ENCODE measurements around the gene NTM. TPM values are rescaled to one million over a fixed set of nuclear protein-coding genes. Genes with fewer than 3 reads are reported as not detected.

NTM gene
- total and polyA plus RNA-seq, 2 of the 8 experiments (the other 6 are each of a cell fraction or from before 2014, with no cell fraction given): 13.4 to 20.0 TPM

DNA sequence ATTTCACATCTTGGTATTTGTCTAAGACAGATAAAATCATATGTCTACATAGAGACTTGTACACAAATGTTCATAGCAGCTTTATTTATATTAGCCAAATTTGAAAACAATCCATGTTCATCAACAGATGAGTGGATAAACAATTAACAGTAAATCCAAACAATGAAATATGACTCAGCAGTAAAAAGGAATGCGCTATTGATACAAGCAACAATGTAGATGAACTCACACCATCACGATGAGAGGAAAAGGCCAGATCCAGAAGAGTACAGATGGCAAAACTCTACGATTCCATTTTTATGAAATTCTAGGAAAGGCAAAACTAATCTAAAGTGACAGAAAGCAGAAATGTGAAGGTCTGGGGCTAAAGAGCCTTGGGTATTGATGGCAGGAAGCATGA lies 384.3 kb downstream of the NTM start:
- ChIA-PET POLR2A (ENCODE audit: partially characterized antibody) (no interaction called here), CTCF (ENCODE audit: partially characterized antibody) (interaction anchor here (0.7 to 1.2 kb wide), 3 partner anchors 13 to 1433 kb away, joined by 3 to 5 read pairs (median 3); no protein-coding TSS in a partner anchor)
- no peak overlapping the region for H2AK5ac ChIP-seq (ENCODE audit: low read depth, low read length)
- H3K14ac ChIP-seq (ENCODE audit: insufficient read length): no peak overlapping the region
- H4K5ac ChIP-seq (ENCODE audit: insufficient read length, low read depth, low read length): no peak overlapping the region
- H3K9me3 ChIP-seq (ENCODE audit: insufficient read depth in 2 of 2, low read depth in 1 of 2, low read length in 1 of 2): no peaks in the 10 kb centered on the region
- WGBS, 2 experiments (ENCODE audit: extremely low coverage in 1 of 2, insufficient coverage in 1 of 2, insufficient read length in 1 of 2, insufficient replicate concordance in 2 of 2, low coverage in 1 of 2, low lambda C conversion rate in 2 of 2, missing lambda C conversion rate in 1 of 2): 92% methylated on average over 3 of the region's 3 CpGs; no CpG with 5 or more reads in 1 of the 2 experiments
- no peak overlapping the region for H2AFZ ChIP-seq (ENCODE audit: low read length)
- no peak overlapping the region for H3K23ac ChIP-seq (ENCODE audit: insufficient read length)
- no peak overlapping the region for H4K91ac ChIP-seq (replicated peaks; ENCODE audit: insufficient read length, low read length)
- no peak overlapping the region for H3K18ac ChIP-seq (ENCODE audit: extremely low read depth, low read length)
- no peaks in the 10 kb centered on the region for H3K27me3 ChIP-seq (replicated peaks in 1 of 4; ENCODE audit: control insufficient read depth in 3 of 4, extremely low read depth in 1 of 4, insufficient read depth in 3 of 4, low read length in 3 of 4)
- H3K4me3 ChIP-seq (ENCODE audit: extremely low read depth in 1 of 4, insufficient read depth in 2 of 4, low read depth in 3 of 4, low read length in 4 of 4): no peak overlapping the region
- H3K9ac ChIP-seq (replicated peaks in 1 of 4; ENCODE audit: extremely low read depth in 1 of 4, low read depth in 3 of 4, low read length in 3 of 4): no peak overlapping the region
- no peaks in the 10 kb centered on the region for H3K79me1 ChIP-seq (ENCODE audit: low read depth, low read length)
- no peak overlapping the region for H2BK12ac ChIP-seq (ENCODE audit: low read depth, low read length)
- H3K4ac ChIP-seq (replicated peaks; ENCODE audit: insufficient read length, low read depth, low read length): no peak overlapping the region
- no peaks in the 10 kb centered on the region for H4K20me1 ChIP-seq (replicated peaks in 1 of 2; ENCODE audit: control insufficient read depth in 1 of 2, insufficient read depth in 2 of 2, low read length in 2 of 2)
- H3K23me2 ChIP-seq (ENCODE audit: low read depth, low read length): no peaks in the 10 kb centered on the region
- DNase-seq (ENCODE audit: low read depth in 1 of 2, low spot score in 2 of 2): no peak
- H3K4me2 ChIP-seq (ENCODE audit: insufficient read depth in 1 of 2, low read depth in 2 of 2, low read length in 2 of 2): no peak overlapping the region
- no peaks in the 10 kb centered on the region for H3K4me1 ChIP-seq (replicated peaks in 1 of 4; ENCODE audit: control insufficient read depth in 3 of 4, insufficient read depth in 4 of 4, low read length in 3 of 4)
- no peaks in the 10 kb centered on the region for H3K79me2 ChIP-seq (ENCODE audit: control insufficient read depth in 1 of 2, insufficient read depth in 2 of 2, low read length in 2 of 2)
- no peak for FAIRE-seq
- no peak overlapping the region for H3K27ac ChIP-seq (ENCODE audit: low read depth, low read length)
- H2BK120ac ChIP-seq (replicated peaks; ENCODE audit: low read depth, low read length): no peak overlapping the region
- H4K8ac ChIP-seq (ENCODE audit: extremely low read depth, insufficient read depth, low read length): no peak overlapping the region
- no peak overlapping the region for H3K56ac ChIP-seq (replicated peaks; ENCODE audit: insufficient read length, low read depth, low read length)
- no peak overlapping the region for H2BK20ac ChIP-seq (ENCODE audit: low read length)
- H2BK15ac ChIP-seq (ENCODE audit: low read length): no peak overlapping the region
- no peaks in the 10 kb centered on the region for H3K36me3 ChIP-seq (ENCODE audit: control insufficient read depth in 2 of 4, insufficient read depth in 4 of 4, low read length in 3 of 4)
- H2BK5ac ChIP-seq (ENCODE audit: low read depth, low read length): no peak overlapping the region
- TF ChIP-seq CTBP2 (IDR thresholded peaks at IDR 0.05; ENCODE audit: borderline replicate concordance, insufficient read depth, insufficient read length, low read length): no peak
- no peak for TF ChIP-seq POU5F1 (IDR thresholded peaks at IDR 0.05; ENCODE audit: low read depth, low read length)
- TF ChIP-seq EGR1 (IDR thresholded peaks at IDR 0.05; ENCODE audit: borderline replicate concordance, low read depth, low read length): no peak
- TF ChIP-seq RAD21 (IDR thresholded peaks at IDR 0.05 in 1 of 2, conservative IDR thresholded peaks at IDR 0.05 in 1 of 2; ENCODE audit: low read depth in 2 of 2, low read length in 2 of 2): no peak
- no peak for TF ChIP-seq SP1 (IDR thresholded peaks at IDR 0.05; ENCODE audit: low read depth, low read length)
- TF ChIP-seq BACH1 (IDR thresholded peaks at IDR 0.05; ENCODE audit: low read length): no peak
- no peak for TF ChIP-seq SAP30 (IDR thresholded peaks at IDR 0.05; ENCODE audit: insufficient read depth, insufficient replicate concordance, low read length)
- TF ChIP-seq POLR2A (IDR thresholded peaks at IDR 0.05; ENCODE audit: control extremely low read depth in 1 of 2, low read depth in 2 of 2, low read length in 2 of 2): no peak
- no peak for TF ChIP-seq SIX5 (IDR thresholded peaks at IDR 0.05; ENCODE audit: low read depth, low read length)
- TF ChIP-seq EP300 (IDR thresholded peaks at IDR 0.05; ENCODE audit: borderline replicate concordance in 1 of 2, low read depth in 2 of 2, low read length in 2 of 2): no peak
- no peak for TF ChIP-seq SP2 (IDR thresholded peaks at IDR 0.05; ENCODE audit: low read length)
- no peak for TF ChIP-seq JUN (IDR thresholded peaks at IDR 0.05; ENCODE audit: low read depth, low read length)
- TF ChIP-seq, protein P1, sequence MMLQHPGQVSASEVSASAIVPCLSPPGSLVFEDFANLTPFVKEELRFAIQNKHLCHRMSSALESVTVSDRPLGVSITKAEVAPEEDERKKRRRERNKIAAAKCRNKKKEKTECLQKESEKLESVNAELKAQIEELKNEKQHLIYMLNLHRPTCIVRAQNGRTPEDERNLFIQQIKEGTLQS (IDR thresholded peaks at IDR 0.05; ENCODE audit: insufficient read depth, low read depth, low read length): no peak
